B cell (primary cell): Measurements from ENCODE around the gene RBM33.

ENCODE experiments used
- EZH2 ChIP-seq: IDR thresholded peaks from 2 replicates; pipeline ENCODE4 v1.6.1; 2012; ENCODE audit warnings: borderline replicate concordance, low read depth, mild to moderate bottlenecking, moderate library complexity, low read length; ENCODE audit not compliant: insufficient read depth, poor library complexity, severe bottlenecking
- TF ChIP-seq, protein P1 (sequence below): fragments of 200-600 bp; IDR thresholded peaks from one replicate; pipeline ENCODE4 v1.8.0; 2022; ENCODE audit warnings: antibody characterized with exemption, mild to moderate bottlenecking

DNA sequence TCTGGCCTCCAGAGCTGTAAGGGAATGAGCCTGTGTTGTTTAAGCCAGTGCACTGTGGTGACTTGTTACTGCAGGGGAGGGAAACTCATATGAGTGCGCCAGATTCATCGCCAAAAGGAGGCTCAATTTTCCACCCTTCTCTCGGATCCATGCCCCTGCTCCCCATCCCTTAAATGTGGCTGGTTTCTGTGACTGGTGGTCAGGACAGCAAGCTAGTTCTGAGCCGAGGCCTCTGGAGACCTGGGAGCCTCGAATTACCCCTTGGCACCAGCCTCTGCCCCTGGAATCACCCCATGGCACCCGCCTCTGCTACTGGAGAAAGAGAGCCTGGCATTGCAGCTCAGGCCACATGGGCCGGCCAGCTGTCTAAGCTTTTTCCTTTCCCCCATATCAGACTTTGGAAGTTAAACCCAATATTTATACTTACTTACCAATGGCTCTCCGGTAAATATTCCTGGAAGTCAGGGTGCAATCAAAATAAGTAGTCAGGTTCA, 39.9 kb upstream of the RBM33 start:
- TF ChIP-seq, protein P1, sequence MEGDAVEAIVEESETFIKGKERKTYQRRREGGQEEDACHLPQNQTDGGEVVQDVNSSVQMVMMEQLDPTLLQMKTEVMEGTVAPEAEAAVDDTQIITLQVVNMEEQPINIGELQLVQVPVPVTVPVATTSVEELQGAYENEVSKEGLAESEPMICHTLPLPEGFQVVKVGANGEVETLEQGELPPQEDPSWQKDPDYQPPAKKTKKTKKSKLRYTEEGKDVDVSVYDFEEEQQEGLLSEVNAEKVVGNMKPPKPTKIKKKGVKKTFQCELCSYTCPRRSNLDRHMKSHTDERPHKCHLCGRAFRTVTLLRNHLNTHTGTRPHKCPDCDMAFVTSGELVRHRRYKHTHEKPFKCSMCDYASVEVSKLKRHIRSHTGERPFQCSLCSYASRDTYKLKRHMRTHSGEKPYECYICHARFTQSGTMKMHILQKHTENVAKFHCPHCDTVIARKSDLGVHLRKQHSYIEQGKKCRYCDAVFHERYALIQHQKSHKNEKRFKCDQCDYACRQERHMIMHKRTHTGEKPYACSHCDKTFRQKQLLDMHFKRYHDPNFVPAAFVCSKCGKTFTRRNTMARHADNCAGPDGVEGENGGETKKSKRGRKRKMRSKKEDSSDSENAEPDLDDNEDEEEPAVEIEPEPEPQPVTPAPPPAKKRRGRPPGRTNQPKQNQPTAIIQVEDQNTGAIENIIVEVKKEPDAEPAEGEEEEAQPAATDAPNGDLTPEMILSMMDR, result no peak
- no peak for TF ChIP-seq EZH2
